Liver (tissue), 9 donors: ENCODE measurements around the gene FURIN. TPM values are rescaled to one million over a fixed set of nuclear protein-coding genes. Genes with fewer than 3 reads are reported as not detected.

ENCODE experiments used
- DNase-seq: peaks from one replicate; pipeline ENCODE4 v3.0.0-alpha.2; 2017; ENCODE audit warnings: low spot score
- H3K27ac ChIP-seq, 2 donors: one replicate each; pipeline ENCODE4 v1.7.0; 2013; ENCODE audit warnings: inconsistent platforms in 2 of 2, low read length in 2 of 2, control low read depth in 1 of 2, low read depth in 1 of 2, mild to moderate bottlenecking in 1 of 2
- H3K27me3 ChIP-seq, 4 donors: one replicate each; pipeline versions ENCODE4 v1.6.1 to v1.7.0; 2013; ENCODE audit warnings: low read length in 3 of 4, inconsistent platforms in 1 of 4, mild to moderate bottlenecking in 1 of 4, moderate library complexity in 1 of 4; ENCODE audit not compliant: control insufficient read depth in 4 of 4, insufficient read depth in 4 of 4
- H3K36me3 ChIP-seq, 4 donors: one replicate each; pipeline versions ENCODE4 v1.6.1 to v1.7.0; 2013; ENCODE audit warnings: low read length in 3 of 4, mild to moderate bottlenecking in 3 of 4, low read depth in 1 of 4, moderate library complexity in 1 of 4; ENCODE audit not compliant: control insufficient read depth in 4 of 4, insufficient read depth in 3 of 4
- H3K4me1 ChIP-seq, 4 donors: one replicate each; pipeline versions ENCODE4 v1.6.1 to v1.7.0; 2013; ENCODE audit warnings: low read length in 3 of 4, mild to moderate bottlenecking in 3 of 4, moderate library complexity in 1 of 4; ENCODE audit not compliant: control insufficient read depth in 4 of 4, insufficient read depth in 4 of 4
- H3K4me3 ChIP-seq, 3 donors: one replicate each; pipeline versions ENCODE4 v1.6.1 to v1.7.0; 2013; ENCODE audit warnings: low read length in 3 of 3, control low read depth in 1 of 3, low read depth in 1 of 3, mild to moderate bottlenecking in 1 of 3
- H3K9ac ChIP-seq, 2 donors: one replicate each; pipeline ENCODE4 v1.7.0; 2013; ENCODE audit warnings: low read length in 2 of 2, mild to moderate bottlenecking in 2 of 2, moderate library complexity in 2 of 2, control low read depth in 1 of 2, low read depth in 1 of 2
- H3K9me3 ChIP-seq, 4 donors: one replicate each; pipeline versions ENCODE4 v1.6.1 to v1.7.0; 2013; ENCODE audit warnings: low read length in 3 of 4; ENCODE audit not compliant: control insufficient read depth in 4 of 4
- CTCF ChIP-seq: fragments of 150-350 bp; IDR thresholded peaks from 2 replicates; pipeline ENCODE4 v1.5.1; 2017; ENCODE audit warnings: improper control_type of control experiment, low read depth, low read length; ENCODE audit not compliant: missing input control
- EGR1 ChIP-seq, 2 donors: IDR thresholded peaks; 2 replicates each; pipeline ENCODE4 v1.6.1; 2016 to 2018; ENCODE audit warnings: antibody characterized with exemption in 2 of 2, low read depth in 2 of 2
- FOXA1 ChIP-seq: IDR thresholded peaks from 2 replicates; pipeline ENCODE4 v1.6.1; 2016; ENCODE audit warnings: antibody characterized with exemption
- FOXA2 ChIP-seq: IDR thresholded peaks from 2 replicates; pipeline ENCODE4 v1.6.1; 2016; ENCODE audit warnings: antibody characterized with exemption
- HNF4G ChIP-seq: IDR thresholded peaks from 2 replicates; pipeline ENCODE4 v1.6.1; 2016; ENCODE audit warnings: antibody characterized with exemption
- JUND ChIP-seq, 2 donors: IDR thresholded peaks; 2 replicates each; pipeline ENCODE4 v1.6.1; 2016; ENCODE audit warnings: antibody characterized with exemption in 2 of 2
- NR2F2 ChIP-seq: IDR thresholded peaks from 2 replicates; pipeline ENCODE4 v1.6.1; 2016; ENCODE audit warnings: antibody characterized with exemption
- REST ChIP-seq: IDR thresholded peaks from 2 replicates; pipeline ENCODE4 v1.6.1; 2016; ENCODE audit warnings: antibody characterized with exemption, mild to moderate bottlenecking
- SP1 ChIP-seq: IDR thresholded peaks from 2 replicates; pipeline ENCODE4 v1.6.1; 2018; ENCODE audit warnings: antibody characterized with exemption, mild to moderate bottlenecking
- TAF1 ChIP-seq: conservative IDR thresholded peaks from 2 replicates; pipeline ENCODE4 v1.6.1; 2016; ENCODE audit warnings: antibody characterized with exemption, mild to moderate bottlenecking
- YY1 ChIP-seq: IDR thresholded peaks from 2 replicates; pipeline ENCODE4 v1.6.1; 2016; ENCODE audit warnings: antibody characterized with exemption, mild to moderate bottlenecking
- ZBTB33 ChIP-seq: IDR thresholded peaks from 2 replicates; pipeline ENCODE4 v1.6.1; 2016; ENCODE audit warnings: antibody characterized with exemption
- WGBS: extraction: QIAGEN DNeasy Blood & Tissue Kit; methylation state at CpG from one replicate; pipeline ENCODE4 v1.1.7; 2013; 5-methylcytosine and 5-hydroxymethylcytosine counted together
- polyA plus RNA-seq, 2 donors: library from polyadenylated mRNA; stranded (reverse) in 1 of 2; unstranded in 1 of 2; fragments of 200-250 nt in 1 of 2; fragments of >200 nt in 1 of 2; fragmentation: Nextera tagmentation in 1 of 2; extraction: Ambion mirVana in 1 of 2; gene quantifications; one replicate each; pipeline versions ENCODE4 v1.2.1 to v1.2.3, GENCODE V29; 2013 to 2015
- total RNA-seq, 2 donors: library from RNA; depleted of rRNA; stranded (reverse); fragments of >200 nt; gene quantifications; one replicate each; pipeline ENCODE4 v1.2.3, GENCODE V29; 2014
- donor health status: healthy.
- donor health status: healthy.
- donor health status: healthy.
- donor health status: healthy.
- donor health status: healthy.

Gene FURIN
- total and polyA plus RNA-seq, 4 donors = 102 to 258 (median 164) TPM

- no peak for TF ChIP-seq REST
- no peak for TF ChIP-seq YY1
- TF ChIP-seq EGR1 (IDR thresholded peaks at IDR 0.05; ENCODE audit: low read depth in 2 of 2) = no peak
These were observed 27.4 kb upstream of the FURIN start (continued) for GRCh38 chr15:90840954-90841353.

GRCh38 chr15:90844696-90845095, 23.7 kb upstream of the FURIN start:
- Histone ChIP-seq H3K4me3 (no peak overlapping the region), H3K9ac (no peak overlapping the region)

More at GRCh38 chr15:90844696-90845095, 23.7 kb upstream of the FURIN start:
- no peak for DNase-seq
- Histone ChIP-seq H3K4me1 (no peaks in the 10 kb centered on the region), H3K9me3 (no peaks in the 10 kb centered on the region), H3K27ac (no peak overlapping the region), H3K36me3 (no peaks in the 10 kb centered on the region), H3K27me3 (no peaks in the 10 kb centered on the region)
- TF ChIP-seq EGR1 (IDR thresholded peaks at IDR 0.05; ENCODE audit: low read depth in 2 of 2) (no peak), ZBTB33 (no peak), FOXA2 (no peak), FOXA1 (no peak), SP1 (no peak), NR2F2 (no peak), CTCF (no peak), REST (no peak), TAF1 (no peak), JUND (IDR thresholded peaks at IDR 0.05) (no peak), HNF4G (no peak)
- WGBS = 85% methylated on average over 5 of the region's 5 CpGs
